Measurements from ENCODE around the gene KIAA0825.
A peak's percentile ranks its signal among the peaks of the same experiment; 100 is the strongest.

KIAA0825 gene

DNA sequence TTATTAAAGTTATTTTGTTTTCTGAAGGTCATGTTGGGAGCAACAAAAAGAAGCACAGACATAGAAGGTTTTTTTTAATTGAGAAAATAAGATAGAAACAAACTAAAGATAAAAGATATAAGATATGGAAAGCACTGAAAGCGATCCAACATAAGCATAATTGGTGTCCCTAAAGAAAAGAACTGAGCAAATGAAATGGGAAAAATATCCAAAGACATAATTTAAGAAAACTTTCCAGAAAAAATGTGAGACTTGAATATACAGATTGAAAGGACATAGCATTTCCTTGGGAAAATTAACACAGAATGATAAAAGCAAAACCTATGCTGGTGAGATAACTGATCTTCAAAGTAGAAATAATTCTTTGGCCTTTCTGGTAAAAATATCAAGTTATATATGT lies 289.3 kb downstream of the KIAA0825 start:
- peak; percentile 3 for DNase-seq (ENCODE audit: low read depth, low spot score)
- TF ChIP-seq, protein P1, sequence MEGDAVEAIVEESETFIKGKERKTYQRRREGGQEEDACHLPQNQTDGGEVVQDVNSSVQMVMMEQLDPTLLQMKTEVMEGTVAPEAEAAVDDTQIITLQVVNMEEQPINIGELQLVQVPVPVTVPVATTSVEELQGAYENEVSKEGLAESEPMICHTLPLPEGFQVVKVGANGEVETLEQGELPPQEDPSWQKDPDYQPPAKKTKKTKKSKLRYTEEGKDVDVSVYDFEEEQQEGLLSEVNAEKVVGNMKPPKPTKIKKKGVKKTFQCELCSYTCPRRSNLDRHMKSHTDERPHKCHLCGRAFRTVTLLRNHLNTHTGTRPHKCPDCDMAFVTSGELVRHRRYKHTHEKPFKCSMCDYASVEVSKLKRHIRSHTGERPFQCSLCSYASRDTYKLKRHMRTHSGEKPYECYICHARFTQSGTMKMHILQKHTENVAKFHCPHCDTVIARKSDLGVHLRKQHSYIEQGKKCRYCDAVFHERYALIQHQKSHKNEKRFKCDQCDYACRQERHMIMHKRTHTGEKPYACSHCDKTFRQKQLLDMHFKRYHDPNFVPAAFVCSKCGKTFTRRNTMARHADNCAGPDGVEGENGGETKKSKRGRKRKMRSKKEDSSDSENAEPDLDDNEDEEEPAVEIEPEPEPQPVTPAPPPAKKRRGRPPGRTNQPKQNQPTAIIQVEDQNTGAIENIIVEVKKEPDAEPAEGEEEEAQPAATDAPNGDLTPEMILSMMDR (IDR thresholded peaks at IDR 0.05; ENCODE audit: low read depth, low read length): no peak

GRCh38 chr5:94326586-94326985 lies 291.8 kb downstream of the KIAA0825 start:
- DNase-seq (ENCODE audit: low read depth, low spot score): no peak
- TF ChIP-seq, protein P1 (IDR thresholded peaks at IDR 0.05; ENCODE audit: low read depth, low read length): peak; percentile 16
- in situ Hi-C loops (cut with HindIII; ENCODE audit: low sequenced_read_pairs): no loop called here
- no peak overlapping the region for H3K4me3 ChIP-seq (ENCODE audit: low read depth, low read length)

More for the DNA sequence above, 289.3 kb downstream of the KIAA0825 start:
- in situ Hi-C loops (cut with HindIII; ENCODE audit: low sequenced_read_pairs): no loop called here
- H3K4me3 ChIP-seq (ENCODE audit: low read depth, low read length): no peak overlapping the region

GRCh38 chr5:94316916-94317838 lies 301.2 kb downstream of the KIAA0825 start:
- TF ChIP-seq, protein P1 (IDR thresholded peaks at IDR 0.05; ENCODE audit: low read depth, low read length): no peak
- no peak for DNase-seq (ENCODE audit: low read depth, low spot score)
- no peak overlapping the region for H3K4me3 ChIP-seq (ENCODE audit: low read depth, low read length)
- in situ Hi-C loops (cut with HindIII; ENCODE audit: low sequenced_read_pairs): no loop called here

- H3K4me3 ChIP-seq (ENCODE audit: low read depth, low read length): no peak overlapping the region
- in situ Hi-C loops (cut with HindIII; ENCODE audit: low sequenced_read_pairs): no loop called here
- no peak for DNase-seq (ENCODE audit: low read depth, low spot score)
- TF ChIP-seq, protein P1 (IDR thresholded peaks at IDR 0.05; ENCODE audit: low read depth, low read length): no peak
These were observed 303.8 kb downstream of the KIAA0825 start for GRCh38 chr5:94314460-94315131.

GRCh38 chr5:94313696-94314095 lies 304.7 kb downstream of the KIAA0825 start:
- no peak for DNase-seq (ENCODE audit: low read depth, low spot score)
- TF ChIP-seq, protein P1 (IDR thresholded peaks at IDR 0.05; ENCODE audit: low read depth, low read length): no peak
- in situ Hi-C loops (cut with HindIII; ENCODE audit: low sequenced_read_pairs): no loop called here
- no peak overlapping the region for H3K4me3 ChIP-seq (ENCODE audit: low read depth, low read length)

DNA sequence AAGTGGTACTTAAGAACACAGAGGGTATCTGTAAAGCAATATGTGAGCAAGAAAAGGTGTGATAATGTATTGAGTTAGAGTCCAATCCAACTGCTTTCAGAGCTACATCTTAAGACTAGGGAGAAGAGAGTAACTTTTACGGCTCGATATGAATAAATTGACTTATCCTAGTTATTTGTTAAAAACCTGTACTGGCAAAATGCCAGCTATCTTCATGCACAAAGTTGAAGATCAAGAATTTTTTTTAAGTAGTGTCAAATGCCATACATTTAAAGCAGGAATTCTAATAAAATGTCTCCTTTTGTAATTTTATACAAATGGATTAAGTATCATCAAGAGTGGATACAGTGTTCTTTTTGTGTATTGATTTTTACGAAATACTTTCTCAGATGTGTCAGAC lies 305.2 kb downstream of the KIAA0825 start:
- H3K4me3 ChIP-seq (ENCODE audit: low read depth, low read length): no peak overlapping the region
- in situ Hi-C loops (cut with HindIII; ENCODE audit: low sequenced_read_pairs): no loop called here
- no peak for DNase-seq (ENCODE audit: low read depth, low spot score)
- TF ChIP-seq, protein P1 (IDR thresholded peaks at IDR 0.05; ENCODE audit: low read depth, low read length): no peak

Data from astrocyte of the spinal cord (primary cell).